HPDE6-E6E7 (cell line): ENCODE measurements around the gene KCNK3.
"Not testable (repeated sequence)": the region's sequence is repeated elsewhere in the genome, so short reads cannot be mapped to it uniquely, and the experiment has no call there.

Source experiments
- DNase-seq: peaks from one replicate; pipeline ENCODE4 v3.0.0; 2011; ENCODE audit warnings: missing footprints; ENCODE audit errors: extremely low spot score

KCNK3 gene

GRCh38 chr2:26754972-26755670, 62.6 kb downstream of the KCNK3 start:
- DNase-seq, result no peak

- no peak for DNase-seq
These were observed 63.8 kb downstream of the KCNK3 start for GRCh38 chr2:26756337-26756736.

- DNase-seq, result no peak
These were observed 65.6 kb downstream of the KCNK3 start for GRCh38 chr2:26757873-26758789.

GRCh38 chr2:26758790-26759321, 66.3 kb downstream of the KCNK3 start:
- no peak for DNase-seq

GRCh38 chr2:26759845-26760244, 67.3 kb downstream of the KCNK3 start:
- DNase-seq, result no peak

GRCh38 chr2:26760991-26761390, 68.5 kb downstream of the KCNK3 start:
- not testable (repeated sequence) for DNase-seq

- no peak for DNase-seq
These were observed 70.5 kb downstream of the KCNK3 start for GRCh38 chr2:26763019-26763418.

GRCh38 chr2:26764078-26764887, 71.8 kb downstream of the KCNK3 start, which contains the start of gene SLC35F6:
SLC35F6 (plus strand) TSS chr2:26764284; CDS start chr2:26764350, 66 bp downstream.
- DNase-seq, result peak; percentile 60

GRCh38 chr2:26764906-26765305, 72.4 kb downstream of the KCNK3 start:
- DNase-seq, result no peak

- no peak for DNase-seq
These were observed 73.1 kb downstream of the KCNK3 start for GRCh38 chr2:26765475-26766200.

GRCh38 chr2:26767129-26767528, 74.6 kb downstream of the KCNK3 start:
- no peak for DNase-seq

GRCh38 chr2:26767894-26768487, 75.5 kb downstream of the KCNK3 start:
- no peak for DNase-seq

- DNase-seq, result no peak
These were observed 76.2 kb downstream of the KCNK3 start for GRCh38 chr2:26768759-26769088.

- peak; percentile 74 for DNase-seq
These were observed 76.7 kb downstream of the KCNK3 start for GRCh38 chr2:26769089-26769761.

- DNase-seq, result peak; percentile 76
These were observed 78.6 kb downstream of the KCNK3 start for GRCh38 chr2:26770986-26771586.

GRCh38 chr2:26772064-26773001, 79.8 kb downstream of the KCNK3 start:
- DNase-seq, result no peak

- no peak for DNase-seq
These were observed 83.8 kb downstream of the KCNK3 start for GRCh38 chr2:26776195-26776800.

GRCh38 chr2:26778098-26778497, 85.6 kb downstream of the KCNK3 start:
- no peak for DNase-seq
